Stimulated activated naive CD8-positive, alpha-beta T cell treated with anti-CD3 and anti-CD28 coated beads, Interleukin-15, Interleukin-2, amounts not matched to agents 100 ng/mL and 50 ng/mL, for 24 hours (primary cell): ENCODE data around the gene PAQR5.

Experiments used
- H3K27ac Mint-ChIP-seq: one replicate; pipeline ENCODE4 v1.8.0; 2021; ENCODE audit warnings: mild to moderate bottlenecking, mixed read lengths
- H3K27me3 Mint-ChIP-seq: one replicate; pipeline ENCODE4 v1.8.0; 2021; ENCODE audit warnings: mixed read lengths
- H3K36me3 Mint-ChIP-seq: one replicate; pipeline ENCODE4 v1.8.0; 2021; ENCODE audit warnings: low read depth, mixed read lengths
- H3K4me1 Mint-ChIP-seq: one replicate; pipeline ENCODE4 v1.8.0; 2021; ENCODE audit warnings: low read depth, mixed read lengths
- H3K4me3 Mint-ChIP-seq: one replicate; pipeline ENCODE4 v1.8.0; 2021; ENCODE audit warnings: mild to moderate bottlenecking, mixed read lengths
- H3K9me3 Mint-ChIP-seq: one replicate; pipeline ENCODE4 v1.8.0; 2021; ENCODE audit warnings: mixed read lengths

Gene PAQR5

GRCh38 chr15:69302929-69303328 is 4.2 kb downstream of the PAQR5 start:
- no peaks in the 10 kb centered on the region for H3K9me3 Mint-ChIP-seq
- no peak overlapping the region for H3K27ac Mint-ChIP-seq
- no peaks in the 10 kb centered on the region for H3K4me1 Mint-ChIP-seq
- no peaks in the 10 kb centered on the region for H3K36me3 Mint-ChIP-seq
- H3K4me3 Mint-ChIP-seq, result no peak overlapping the region
- H3K27me3 Mint-ChIP-seq, result peaks cover 30% of the 10 kb centered on the region

GRCh38 chr15:69303337-69304181 is 4.8 kb downstream of the PAQR5 start:
- no peak overlapping the region for H3K4me3 Mint-ChIP-seq
- H3K9me3 Mint-ChIP-seq, result no peaks in the 10 kb centered on the region

DNA sequence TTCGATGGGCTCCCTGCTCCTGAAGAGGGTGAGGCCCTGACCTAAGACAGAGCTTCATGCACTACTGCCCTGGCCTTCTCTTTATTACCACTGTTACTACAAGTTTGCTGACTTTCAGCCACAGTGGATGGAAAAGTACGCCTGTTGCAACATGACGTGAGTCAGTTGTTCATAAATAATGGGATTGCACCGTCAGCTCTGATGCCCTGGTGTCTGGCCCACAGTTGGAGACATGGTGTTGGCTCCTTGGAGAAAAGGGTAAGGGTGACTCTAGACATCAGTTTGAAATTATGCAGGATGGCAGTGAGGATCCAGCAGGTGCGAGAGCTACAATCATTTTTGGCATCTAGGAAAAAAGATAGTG is 5.5 kb downstream of the PAQR5 start:
- no peak overlapping the region for H3K27ac Mint-ChIP-seq
- no peaks in the 10 kb centered on the region for H3K36me3 Mint-ChIP-seq
- H3K9me3 Mint-ChIP-seq, result no peaks in the 10 kb centered on the region
- peaks cover 26% of the 10 kb centered on the region for H3K27me3 Mint-ChIP-seq
- H3K4me1 Mint-ChIP-seq, result no peaks in the 10 kb centered on the region
- H3K4me3 Mint-ChIP-seq, result no peak overlapping the region

More at GRCh38 chr15:69303337-69304181, 4.8 kb downstream of the PAQR5 start:
- H3K4me1 Mint-ChIP-seq, result no peaks in the 10 kb centered on the region
- no peak overlapping the region for H3K27ac Mint-ChIP-seq
- no peaks in the 10 kb centered on the region for H3K36me3 Mint-ChIP-seq
- H3K27me3 Mint-ChIP-seq, result peaks cover 26% of the 10 kb centered on the region

- H3K4me3 Mint-ChIP-seq, result no peak overlapping the region
- no peak overlapping the region for H3K27ac Mint-ChIP-seq
- no peaks in the 10 kb centered on the region for H3K9me3 Mint-ChIP-seq
- H3K36me3 Mint-ChIP-seq, result no peaks in the 10 kb centered on the region
- peaks cover 21% of the 10 kb centered on the region for H3K27me3 Mint-ChIP-seq
- no peaks in the 10 kb centered on the region for H3K4me1 Mint-ChIP-seq
These were observed 6.7 kb downstream of the PAQR5 start for GRCh38 chr15:69305204-69305931.

- Mint-ChIP-seq H3K36me3 (no peaks in the 10 kb centered on the region), H3K27me3 (peaks cover 21% of the 10 kb centered on the region), H3K4me3 (no peak overlapping the region), H3K27ac (no peak overlapping the region), H3K9me3 (no peaks in the 10 kb centered on the region), H3K4me1 (no peaks in the 10 kb centered on the region)
These were observed 7.3 kb downstream of the PAQR5 start for GRCh38 chr15:69305933-69306568.

DNA sequence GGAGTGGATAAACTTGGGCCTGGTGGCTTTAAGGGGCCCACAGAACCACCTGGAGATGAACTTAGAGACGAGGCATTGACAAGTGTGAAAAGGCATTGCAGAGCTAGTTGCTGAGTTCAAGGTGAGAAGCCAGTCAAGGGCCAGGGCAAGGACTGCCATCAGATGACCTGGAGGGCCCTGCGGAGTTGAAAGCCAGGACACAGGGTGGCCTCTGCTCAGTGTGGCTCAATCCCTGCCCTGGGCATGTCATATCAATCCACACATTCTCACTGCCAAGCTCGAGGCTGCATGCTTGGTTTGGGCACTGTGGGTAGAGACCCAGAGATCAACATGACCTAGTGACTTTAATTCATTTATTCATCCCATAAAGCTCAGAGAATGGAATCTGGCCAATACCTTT is 9.2 kb downstream of the PAQR5 start:
- no peak overlapping the region for H3K27ac Mint-ChIP-seq

GRCh38 chr15:69308949-69309348 is 10.2 kb downstream of the PAQR5 start:
- H3K36me3 Mint-ChIP-seq, result no peaks in the 10 kb centered on the region
- H3K4me1 Mint-ChIP-seq, result no peaks in the 10 kb centered on the region
- no peak overlapping the region for H3K27ac Mint-ChIP-seq
- no peaks in the 10 kb centered on the region for H3K9me3 Mint-ChIP-seq
- no peak overlapping the region for H3K4me3 Mint-ChIP-seq
- peaks cover 9% of the 10 kb centered on the region for H3K27me3 Mint-ChIP-seq

More for the DNA sequence above, 9.2 kb downstream of the PAQR5 start:
- Mint-ChIP-seq H3K4me1 (no peaks in the 10 kb centered on the region), H3K36me3 (no peaks in the 10 kb centered on the region), H3K4me3 (no peak overlapping the region), H3K27me3 (peaks cover 10% of the 10 kb centered on the region), H3K9me3 (no peaks in the 10 kb centered on the region)

DNA sequence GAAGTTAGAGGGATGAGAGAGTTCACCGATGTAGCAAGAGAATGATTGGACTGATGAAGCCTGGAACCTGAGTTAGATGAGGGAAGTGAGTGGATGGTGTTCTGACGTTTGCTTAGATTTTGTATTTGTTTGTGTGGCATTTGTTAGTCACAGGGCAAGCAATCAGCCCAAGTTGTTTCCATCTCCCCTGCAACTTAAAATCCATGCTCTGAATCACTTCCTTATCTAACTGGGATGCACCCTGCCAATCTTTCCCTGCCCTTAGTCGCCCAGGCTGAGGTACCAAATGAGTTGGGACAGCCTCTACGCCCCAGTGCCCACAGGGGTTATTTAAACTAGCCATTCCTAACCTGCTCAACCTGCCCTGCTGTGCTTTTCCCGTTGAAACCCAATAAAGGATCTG is 12.6 kb downstream of the PAQR5 start:
- Mint-ChIP-seq H3K27ac (no peak overlapping the region), H3K36me3 (no peaks in the 10 kb centered on the region), H3K4me3 (no peak overlapping the region), H3K27me3 (peaks cover 3% of the 10 kb centered on the region), H3K4me1 (no peaks in the 10 kb centered on the region), H3K9me3 (no peaks in the 10 kb centered on the region)

DNA sequence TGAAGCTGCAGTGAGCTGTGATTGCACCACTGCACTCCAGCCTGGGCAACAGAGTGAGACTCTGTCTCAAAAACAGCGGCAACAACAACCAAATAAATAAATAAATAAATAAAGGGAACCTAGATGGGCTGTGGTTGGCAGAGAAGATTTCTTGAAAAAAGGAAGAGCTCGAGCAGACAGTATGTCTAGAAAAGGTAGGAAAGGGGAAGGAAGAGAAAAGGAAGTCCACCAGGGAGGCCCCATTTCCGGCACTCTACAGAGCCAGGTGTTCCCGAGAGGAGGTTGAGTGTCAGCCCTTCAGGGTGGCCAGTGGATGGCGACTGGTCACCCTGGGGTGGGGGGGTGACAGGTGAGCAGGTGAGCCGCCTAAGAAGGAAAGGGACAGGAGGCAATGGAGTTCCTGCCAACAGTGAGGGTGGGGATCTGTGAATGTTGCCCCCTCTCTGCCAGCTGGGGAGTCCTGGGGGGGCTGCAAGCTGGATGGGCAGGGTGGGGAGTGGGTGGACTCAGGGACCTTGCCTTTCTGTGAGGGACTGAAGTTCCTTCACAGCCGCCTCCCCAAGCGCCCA is 14.8 kb downstream of the PAQR5 start:
- H3K27me3 Mint-ChIP-seq, result no peaks in the 10 kb centered on the region
- H3K4me3 Mint-ChIP-seq, result no peak overlapping the region
- H3K9me3 Mint-ChIP-seq, result no peaks in the 10 kb centered on the region
- H3K27ac Mint-ChIP-seq, result no peak overlapping the region
- H3K4me1 Mint-ChIP-seq, result no peaks in the 10 kb centered on the region
- no peaks in the 10 kb centered on the region for H3K36me3 Mint-ChIP-seq

GRCh38 chr15:69314131-69314530 is 15.4 kb downstream of the PAQR5 start:
- no peaks in the 10 kb centered on the region for H3K36me3 Mint-ChIP-seq
- H3K27ac Mint-ChIP-seq, result no peak overlapping the region
- H3K9me3 Mint-ChIP-seq, result no peaks in the 10 kb centered on the region
- no peaks in the 10 kb centered on the region for H3K27me3 Mint-ChIP-seq
- no peak overlapping the region for H3K4me3 Mint-ChIP-seq
- H3K4me1 Mint-ChIP-seq, result no peaks in the 10 kb centered on the region

- no peak overlapping the region for H3K4me3 Mint-ChIP-seq
These were observed 16.0 kb downstream of the PAQR5 start for GRCh38 chr15:69314736-69315135.

GRCh38 chr15:69315402-69316110 is 16.8 kb downstream of the PAQR5 start:
- Mint-ChIP-seq H3K4me3 (no peak overlapping the region), H3K9me3 (no peaks in the 10 kb centered on the region), H3K4me1 (peaks cover 9% of the 10 kb centered on the region), H3K36me3 (no peaks in the 10 kb centered on the region), H3K27me3 (no peaks in the 10 kb centered on the region), H3K27ac (no peak overlapping the region)

More at GRCh38 chr15:69314736-69315135, 16.0 kb downstream of the PAQR5 start:
- Mint-ChIP-seq H3K36me3 (no peaks in the 10 kb centered on the region), H3K9me3 (no peaks in the 10 kb centered on the region), H3K27ac (no peak overlapping the region), H3K4me1 (peaks cover 2% of the 10 kb centered on the region), H3K27me3 (no peaks in the 10 kb centered on the region)

DNA sequence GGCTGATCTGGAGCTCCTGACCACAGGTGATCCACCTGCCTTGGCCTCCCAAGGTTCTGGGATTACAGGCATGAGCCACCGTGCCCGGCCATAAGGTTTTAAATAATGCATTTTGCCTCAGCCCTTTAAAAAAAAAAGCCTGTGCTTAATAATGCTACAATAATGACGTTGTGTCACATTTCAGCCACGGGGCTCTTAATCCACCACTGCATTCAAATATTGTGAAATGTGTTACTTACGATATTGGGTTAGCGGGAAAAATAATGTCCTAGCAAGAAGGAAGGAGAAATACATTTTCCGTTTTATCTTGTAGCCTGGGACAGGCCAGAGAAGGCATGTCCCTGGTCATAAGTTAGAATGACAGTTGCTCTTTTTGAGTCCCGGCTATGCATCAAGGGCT is 17.6 kb downstream of the PAQR5 start:
- Mint-ChIP-seq H3K27ac (no peak overlapping the region), H3K36me3 (no peaks in the 10 kb centered on the region), H3K4me3 (no peak overlapping the region), H3K27me3 (no peaks in the 10 kb centered on the region), H3K9me3 (no peaks in the 10 kb centered on the region), H3K4me1 (peaks cover 16% of the 10 kb centered on the region)

DNA sequence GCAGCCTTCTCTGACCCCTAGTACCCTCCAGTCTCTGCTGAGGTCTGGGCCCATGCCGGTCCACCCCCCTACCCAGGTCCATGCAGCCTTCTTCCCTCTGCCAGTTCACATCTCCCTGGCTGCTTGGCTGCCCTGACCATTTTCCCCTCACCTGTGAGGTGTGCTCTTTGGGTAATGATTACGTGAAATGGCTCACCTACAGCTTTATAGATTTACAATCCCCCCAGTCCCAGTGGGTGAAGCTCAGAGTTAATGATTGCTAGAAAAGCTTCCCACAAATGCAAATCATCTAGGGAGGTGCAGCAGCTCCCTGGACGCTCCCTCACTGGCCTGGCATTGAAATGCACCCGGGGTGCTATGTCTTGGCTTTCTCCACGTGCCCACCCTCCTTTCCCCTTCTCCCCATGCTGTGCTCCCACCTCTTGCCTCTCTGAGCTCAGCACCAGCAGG is 18.7 kb downstream of the PAQR5 start:
- Mint-ChIP-seq H3K4me1 (peaks cover 21% of the 10 kb centered on the region), H3K9me3 (no peaks in the 10 kb centered on the region), H3K36me3 (no peaks in the 10 kb centered on the region), H3K27ac (no peak overlapping the region), H3K27me3 (no peaks in the 10 kb centered on the region), H3K4me3 (no peak overlapping the region)
